Brain microvascular endothelial cell (primary cell): ENCODE measurements around the gene SCN4B.

ENCODE experiments used
- DNase-seq: peaks from one replicate; pipeline ENCODE4 v3.0.0-alpha.2; 2020
- H3K27ac ChIP-seq: fragments of 250-450 bp; sonication (Bioruptor Pico); 2 replicates; pipeline ENCODE4 v1.5.1; 2020; ENCODE audit warnings: mild to moderate bottlenecking, moderate library complexity
- H3K27me3 ChIP-seq: fragments of 250-450 bp; sonication (Bioruptor Pico); replicated peaks from 2 replicates; pipeline ENCODE4 v1.5.1; 2020; ENCODE audit warnings: mild to moderate bottlenecking
- H3K36me3 ChIP-seq: fragments of 250-450 bp; sonication (Bioruptor Pico); replicated peaks from 2 replicates; pipeline ENCODE4 v1.5.1; 2020; ENCODE audit warnings: mild to moderate bottlenecking
- H3K4me3 ChIP-seq: 2 replicates; pipeline ENCODE4 v1.5.1; 2011; ENCODE audit warnings: low read depth, mild to moderate bottlenecking, control low read depth, low read length, moderate library complexity
- CTCF ChIP-seq: IDR thresholded peaks from 2 replicates; pipeline ENCODE4 v1.5.1; 2011; ENCODE audit warnings: low read depth, mild to moderate bottlenecking, moderate library complexity, low read length, control low read depth, inconsistent platforms; ENCODE audit errors: missing control alignments
- in situ Hi-C: cut with HindIII; loops from 2 replicates; pipeline ENCODE4 v1.10.0; 2017; ENCODE audit warnings: low sequenced_read_pairs, low pct_ligation_motif_present

Gene SCN4B

GRCh38 chr11:118135051-118135795 is 17.4 kb downstream of the SCN4B start:
- in situ Hi-C loops: no loop called here
- H3K27me3 ChIP-seq: no peaks in the 10 kb centered on the region

DNA sequence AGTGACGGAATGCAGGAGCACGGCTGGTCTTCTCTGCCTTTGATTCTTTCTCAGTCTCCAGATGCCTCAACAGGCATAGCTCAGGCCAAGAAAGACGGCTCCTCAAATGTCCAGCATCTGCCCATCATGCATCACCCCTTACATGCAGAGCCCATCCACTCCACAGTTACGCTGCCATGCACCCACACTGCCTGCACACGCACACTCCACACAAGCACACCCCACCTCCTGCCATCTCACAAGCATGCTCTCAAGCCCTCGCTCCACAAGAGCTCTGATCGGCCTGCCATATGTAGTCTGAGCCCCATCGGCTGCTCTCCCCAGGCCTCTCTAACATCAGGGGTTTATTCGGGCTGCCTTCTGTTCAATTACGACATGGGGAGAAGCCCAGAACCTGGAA is 18.8 kb downstream of the SCN4B start:
- Histone ChIP-seq H3K4me3 (no peak overlapping the region), H3K27ac (no peak overlapping the region), H3K36me3 (no peaks in the 10 kb centered on the region), H3K27me3 (no peaks in the 10 kb centered on the region)
- no peak for DNase-seq
- TF ChIP-seq CTCF: no peak
- in situ Hi-C loops: no loop called here

More at GRCh38 chr11:118135051-118135795, 17.4 kb downstream of the SCN4B start:
- no peak for DNase-seq
- no peak for TF ChIP-seq CTCF
- no peak overlapping the region for H3K4me3 ChIP-seq
- H3K27ac ChIP-seq: no peak overlapping the region
- H3K36me3 ChIP-seq: no peaks in the 10 kb centered on the region

- Histone ChIP-seq H3K4me3 (no peak overlapping the region), H3K36me3 (no peaks in the 10 kb centered on the region), H3K27me3 (no peaks in the 10 kb centered on the region), H3K27ac (no peak overlapping the region)
- TF ChIP-seq CTCF: no peak
- in situ Hi-C loops: no loop called here
- DNase-seq: no peak
Measured at GRCh38 chr11:118132385-118133151, 20.1 kb downstream of the SCN4B start.

- no peaks in the 10 kb centered on the region for H3K36me3 ChIP-seq
- DNase-seq: no peak
- no peak for TF ChIP-seq CTCF
- H3K27ac ChIP-seq: no peak overlapping the region
- in situ Hi-C loops: no loop called here
- no peak overlapping the region for H3K4me3 ChIP-seq
- no peaks in the 10 kb centered on the region for H3K27me3 ChIP-seq
Measured at GRCh38 chr11:118129471-118130172, 23.0 kb downstream of the SCN4B start.

GRCh38 chr11:118128721-118129470 is 23.7 kb downstream of the SCN4B start:
- DNase-seq: no peak
- Histone ChIP-seq H3K4me3 (no peak overlapping the region), H3K27ac (no peak overlapping the region), H3K27me3 (no peaks in the 10 kb centered on the region), H3K36me3 (no peaks in the 10 kb centered on the region)
- TF ChIP-seq CTCF: no peak
- in situ Hi-C loops: no loop called here
